Dermis microvascular lymphatic vessel endothelial cell (primary cell): ENCODE data around the gene SPOCK1. TPM values are rescaled to one million over a fixed set of nuclear protein-coding genes. Genes with fewer than 3 reads are reported as not detected.
"Not testable (repeated sequence)": the region's sequence is repeated elsewhere in the genome, so short reads cannot be mapped to it uniquely, and the experiment has no call there.

Experiments
- DNase-seq, 2 donors: peaks; one replicate each; pipeline versions ENCODE4 v3.0.0 to v3.0.0-alpha.2; 2010; ENCODE audit warnings: low read depth in 2 of 2
- total RNA-seq: library from RNA; depleted of rRNA; stranded (reverse); fragments of >200 nt; gene quantifications from 2 replicates; pipeline ENCODE4 v1.2.1, GENCODE V29; 2014

Gene SPOCK1
- 1.0 and 1.3 TPM in 2 replicates for total RNA-seq

DNA sequence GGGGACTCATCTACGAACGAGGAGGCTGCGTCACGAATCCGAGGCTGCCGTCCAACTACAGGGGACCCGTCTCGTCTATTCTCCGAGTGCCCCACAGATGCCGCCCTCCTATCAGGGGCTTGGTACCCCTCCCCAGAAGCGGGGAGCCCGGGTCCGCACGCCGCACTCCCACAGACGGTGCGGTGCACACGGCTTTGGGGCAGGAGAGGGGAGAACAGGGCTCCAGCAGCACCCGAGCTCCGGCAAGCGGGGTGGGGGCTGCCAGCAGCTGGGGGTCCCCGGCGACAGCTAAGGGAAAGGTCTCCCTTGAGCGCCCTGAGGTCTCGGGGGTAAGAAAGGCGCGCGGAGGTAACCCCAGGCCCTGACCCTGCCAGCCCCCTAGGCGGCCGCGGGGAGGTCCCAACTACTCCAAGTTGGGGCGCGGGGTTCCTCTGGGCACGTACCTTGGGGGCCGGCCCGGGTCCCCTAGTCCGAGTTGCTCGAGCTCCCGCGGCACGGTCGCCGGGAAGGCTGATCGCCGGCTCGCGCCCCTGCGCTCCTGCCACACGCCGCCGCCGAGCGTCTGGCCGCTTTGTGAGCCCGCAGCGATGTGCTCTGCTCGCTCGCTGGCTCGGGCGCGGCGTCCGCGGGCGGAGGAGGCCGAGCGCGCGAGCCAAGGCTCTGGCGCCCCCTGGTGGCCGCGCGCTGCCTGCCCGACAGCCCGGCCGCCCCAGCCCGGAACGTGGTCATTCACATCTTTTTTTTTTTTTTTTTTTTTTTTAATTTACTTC, at the start of gene SPOCK1:
Gene SPOCK1, minus strand, starts transcription at position 591 of the 770 bp plus-strand sequence.
- peak; percentile 22 to 79 for DNase-seq

- no peak for DNase-seq
Observed at GRCh38 chr5:137545956-137546355, 46.8 kb upstream of the SPOCK1 start.

DNA sequence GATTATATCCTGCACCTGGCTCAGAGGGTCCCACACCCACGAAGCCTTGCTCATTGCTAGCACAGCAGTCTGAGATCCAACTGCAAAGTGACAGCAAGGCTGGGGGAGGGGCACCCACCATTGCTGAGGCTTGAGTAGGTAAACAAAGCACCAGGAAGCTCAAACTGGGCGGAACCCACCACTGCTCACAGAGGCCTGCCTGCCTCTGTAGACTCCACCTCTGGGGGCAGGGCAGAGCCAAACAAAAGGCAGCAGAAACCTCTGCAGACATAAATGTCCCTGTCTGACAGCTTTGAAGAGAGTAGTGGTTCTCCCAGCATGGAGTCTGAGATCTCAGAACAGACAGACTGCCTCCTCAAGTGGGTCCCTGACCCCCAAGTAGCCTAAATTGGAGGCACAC, 36.3 kb upstream of the SPOCK1 start:
- DNase-seq = not testable (repeated sequence)

- DNase-seq = no peak
Observed at GRCh38 chr5:137533963-137534362, 34.8 kb upstream of the SPOCK1 start.

GRCh38 chr5:137531266-137531665, 32.1 kb upstream of the SPOCK1 start:
- no peak for DNase-seq

GRCh38 chr5:137521246-137521645, 22.1 kb upstream of the SPOCK1 start:
- DNase-seq = no peak

DNA sequence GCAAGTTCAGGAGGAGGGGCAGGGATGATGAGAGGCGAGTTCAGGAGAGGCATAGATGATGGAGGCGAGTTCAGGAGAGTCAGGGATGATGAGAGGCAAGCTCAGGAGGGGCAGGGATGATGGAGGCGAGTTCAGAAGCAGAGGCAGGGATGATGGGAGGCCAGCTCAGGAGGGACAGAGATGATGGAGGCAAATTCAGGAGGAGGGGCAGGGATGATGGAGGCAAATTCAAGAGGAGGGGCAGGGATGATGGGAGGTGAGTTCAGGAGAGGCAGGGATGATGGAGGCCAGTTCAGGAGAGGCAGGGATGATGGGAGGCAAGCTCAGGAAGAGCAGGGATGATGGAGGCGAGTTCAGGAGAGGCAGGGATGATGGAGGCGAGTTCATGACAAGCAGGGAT, 17.8 kb upstream of the SPOCK1 start:
- no peak for DNase-seq

DNA sequence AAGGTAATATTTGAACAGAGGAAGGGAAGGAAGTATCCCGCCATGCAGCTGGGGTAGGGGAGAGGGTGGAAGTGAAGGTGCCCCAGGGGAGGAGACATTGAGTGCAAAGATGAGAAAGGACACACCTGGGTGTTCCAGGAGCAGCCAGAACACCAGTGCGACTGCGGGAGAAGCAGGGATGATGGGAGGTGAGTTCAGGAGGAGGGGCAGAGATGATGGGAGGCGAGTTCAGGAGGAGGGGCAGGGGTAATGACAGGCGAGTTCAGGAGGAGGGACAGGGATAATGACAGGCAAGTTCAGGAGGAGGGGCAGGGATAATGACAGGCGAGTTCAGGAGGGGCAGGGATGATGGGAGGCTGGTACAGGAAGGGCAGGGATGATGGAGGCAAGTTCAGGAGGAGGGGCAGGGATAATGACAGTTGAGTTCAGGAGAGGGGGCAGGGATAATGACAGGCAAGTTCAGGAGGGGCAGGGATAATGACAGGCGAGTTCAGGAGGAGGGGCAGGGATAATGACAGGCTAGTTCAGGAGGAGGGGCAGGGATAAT, 17.2 kb upstream of the SPOCK1 start:
- DNase-seq = no peak

DNA sequence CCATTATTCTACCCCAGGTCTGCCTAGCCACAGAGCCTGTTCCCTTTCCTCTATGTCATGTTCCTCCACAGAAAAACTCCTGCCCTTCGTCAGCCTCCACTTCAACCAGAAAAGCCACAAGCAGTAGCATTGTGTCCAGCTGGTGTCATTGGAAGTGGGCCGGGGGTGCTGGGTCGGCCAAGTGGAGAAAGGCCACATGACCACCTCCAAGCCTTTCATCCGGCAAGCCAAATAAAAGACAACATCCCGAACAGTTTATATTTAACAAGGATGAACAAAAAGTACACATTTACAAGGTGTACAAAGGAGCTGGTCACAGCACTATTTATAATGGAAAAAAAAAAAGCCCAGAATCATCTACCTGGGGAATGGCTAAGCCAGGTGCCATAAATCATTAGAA, 16.1 kb upstream of the SPOCK1 start:
- DNase-seq = no peak

DNA sequence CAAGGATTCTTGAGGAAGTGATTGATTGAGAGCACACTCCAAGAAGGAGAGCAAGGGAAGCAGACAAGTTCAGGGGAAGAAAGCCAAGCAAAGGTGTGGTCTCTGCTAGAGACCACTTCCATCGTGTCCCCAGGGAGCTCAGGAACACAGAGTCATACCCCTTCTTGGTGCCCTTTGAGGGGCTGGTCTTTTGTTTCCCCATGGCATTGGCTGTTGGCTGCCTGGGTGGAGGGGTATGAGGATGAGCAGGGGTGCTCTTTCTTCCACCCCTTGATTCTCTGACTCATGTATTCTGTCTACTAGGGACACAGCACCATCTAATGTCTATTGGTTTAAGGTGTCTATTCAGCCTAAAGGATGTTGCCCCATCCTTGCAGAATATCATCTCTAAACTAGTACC, 11.5 kb upstream of the SPOCK1 start:
- no peak for DNase-seq

DNA sequence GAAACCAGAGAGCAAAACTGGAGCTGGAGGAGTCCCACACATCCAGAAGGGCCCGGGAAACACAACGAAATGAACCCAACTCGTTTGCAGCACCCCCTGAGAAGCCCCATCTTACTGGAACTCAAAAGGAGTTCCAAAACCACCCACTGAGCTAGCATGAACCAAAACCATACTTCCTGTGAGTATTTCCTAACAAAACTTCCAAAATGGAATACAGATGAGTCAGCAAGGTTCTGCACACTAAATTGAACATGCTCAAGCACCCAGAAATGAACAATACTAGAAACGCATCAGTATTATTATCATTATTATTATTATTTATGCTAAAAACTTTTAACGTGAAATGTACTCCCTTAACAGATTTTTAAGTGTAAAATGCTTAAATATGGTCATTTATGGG, 8.0 kb upstream of the SPOCK1 start:
- no peak for DNase-seq

DNA sequence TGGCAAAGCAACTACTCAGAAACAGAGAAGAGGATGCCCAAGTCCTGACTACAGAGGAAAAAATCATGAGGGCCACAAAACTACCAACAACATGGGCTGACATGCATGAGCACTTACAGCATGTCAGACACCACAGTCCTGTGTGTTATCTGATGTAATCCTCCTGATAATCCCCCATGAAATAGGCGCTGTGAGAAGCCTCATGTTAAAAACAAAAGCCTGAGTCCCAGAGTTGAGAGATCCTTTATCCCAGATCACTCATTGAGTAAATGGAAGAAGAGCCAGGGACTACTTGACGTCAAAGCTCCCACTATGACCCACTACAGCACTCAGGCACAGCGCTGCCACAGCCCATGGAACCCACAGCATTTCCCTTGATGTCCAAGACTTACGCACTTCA, 7.2 kb upstream of the SPOCK1 start:
- DNase-seq = no peak

- DNase-seq = no peak
Observed at GRCh38 chr5:137504916-137505315, 5.8 kb upstream of the SPOCK1 start.

DNA sequence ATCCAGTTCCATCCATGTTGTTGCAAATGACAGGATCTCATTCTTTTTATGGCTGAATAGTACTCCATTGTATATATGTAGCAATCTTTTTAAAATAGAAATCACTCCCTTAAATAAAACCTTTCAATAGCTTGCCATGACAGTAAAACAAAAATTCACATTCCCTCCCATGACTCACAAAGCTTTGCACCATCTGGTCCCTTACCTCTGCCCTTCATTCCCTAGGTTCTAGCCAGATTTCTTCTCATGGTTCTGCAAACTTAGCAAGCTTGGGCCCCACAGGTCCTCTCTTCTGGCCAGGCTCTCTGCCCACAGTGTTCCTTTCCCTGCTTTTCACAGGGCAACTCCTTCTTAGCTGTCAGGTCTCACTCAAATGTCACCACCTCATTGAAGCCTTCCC, 4.3 kb upstream of the SPOCK1 start:
- DNase-seq = no peak

DNA sequence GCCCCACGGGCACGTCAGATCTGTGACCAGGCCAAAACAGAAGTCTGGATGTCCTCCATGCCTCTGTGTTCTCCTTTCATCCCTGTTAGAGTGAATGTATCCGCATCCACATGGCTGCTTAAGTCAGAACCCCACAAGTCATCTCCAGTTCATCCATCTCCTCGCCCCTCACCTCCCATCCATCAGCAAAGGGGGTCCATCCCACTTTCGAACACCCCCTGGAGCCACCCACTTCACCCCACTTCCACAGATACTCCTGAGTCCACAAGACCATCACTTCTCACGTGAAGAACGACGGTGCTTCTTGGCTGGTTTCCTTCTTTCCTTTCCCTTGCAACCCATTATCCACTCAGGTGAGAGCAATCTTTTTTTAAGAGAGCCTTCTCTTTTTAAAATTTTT, 3.5 kb upstream of the SPOCK1 start:
- DNase-seq = no peak

GRCh38 chr5:137501846-137502406, 2.8 kb upstream of the SPOCK1 start:
- DNase-seq = no peak

DNA sequence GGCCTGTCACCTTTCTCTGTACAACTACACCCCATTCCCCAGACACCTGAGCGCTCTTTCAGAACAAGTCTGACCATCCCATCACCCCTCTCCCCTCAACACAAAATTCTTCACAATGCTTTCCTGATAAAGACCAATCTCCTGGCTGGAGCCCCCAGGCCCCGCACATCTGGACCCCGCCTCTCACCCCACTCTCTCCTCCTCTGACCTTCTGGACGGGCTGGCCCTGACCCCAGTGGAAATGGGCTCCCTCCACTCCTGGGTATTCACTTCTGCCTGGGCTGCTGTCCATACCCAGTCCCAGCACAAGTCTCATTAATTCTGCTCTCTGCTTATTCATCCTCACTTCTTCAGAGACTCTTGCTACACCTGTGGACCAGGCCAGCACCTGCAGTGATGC, 2.1 kb upstream of the SPOCK1 start:
- DNase-seq = no peak

DNA sequence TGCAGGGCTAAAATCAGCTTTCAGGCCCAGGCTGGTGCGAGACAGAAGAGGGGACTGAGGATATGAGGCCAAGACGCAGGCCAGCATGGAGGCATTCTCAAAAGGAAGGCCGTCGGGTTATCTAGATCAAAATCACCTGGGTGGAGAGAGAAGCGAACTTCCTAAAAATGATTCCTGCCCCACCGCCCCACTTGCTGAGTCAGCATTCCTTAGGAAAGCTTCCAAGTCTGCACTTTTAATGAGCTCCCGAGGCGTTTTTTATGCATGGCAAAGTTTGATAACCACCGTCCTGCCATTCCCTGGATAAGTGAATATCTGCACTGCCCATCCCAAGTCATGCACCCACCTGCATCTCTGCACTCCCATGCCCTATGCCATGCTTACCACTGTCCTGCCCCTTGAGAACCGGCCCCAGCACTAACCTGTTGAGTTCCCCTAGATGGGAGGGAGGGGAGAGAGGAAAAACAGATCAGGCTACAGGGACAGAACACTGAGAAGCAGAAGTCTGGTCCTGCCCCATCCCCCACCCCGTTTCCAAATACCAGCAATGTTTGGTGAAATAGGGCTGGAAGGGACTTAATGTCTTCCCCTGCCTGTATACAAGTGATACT, 1.6 kb upstream of the SPOCK1 start:
- no peak for DNase-seq

DNA sequence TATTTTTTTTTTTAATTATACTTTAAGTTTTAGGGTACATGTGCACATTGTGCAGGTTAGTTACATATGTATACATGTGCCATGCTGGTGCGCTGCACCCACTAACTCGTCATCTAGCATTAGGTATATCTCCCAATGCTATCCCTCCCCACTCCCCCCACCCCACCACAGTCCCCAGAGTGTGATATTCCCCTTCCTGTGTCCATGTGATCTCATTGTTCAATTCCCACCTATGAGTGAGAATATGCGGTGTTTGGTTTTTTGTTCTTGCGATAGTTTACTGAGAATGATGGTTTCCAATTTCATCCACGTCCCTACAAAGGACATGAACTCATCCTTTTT, 351 bp upstream of the SPOCK1 start:
- DNase-seq = not testable (repeated sequence)

GRCh38 chr5:137498301-137498735, 808 bp downstream of the SPOCK1 start:
- DNase-seq = peak in 1 of 2 donors; percentile 49

GRCh38 chr5:137497396-137498290, 1.5 kb downstream of the SPOCK1 start:
- DNase-seq = peak in 1 of 2 donors; percentile 20

DNA sequence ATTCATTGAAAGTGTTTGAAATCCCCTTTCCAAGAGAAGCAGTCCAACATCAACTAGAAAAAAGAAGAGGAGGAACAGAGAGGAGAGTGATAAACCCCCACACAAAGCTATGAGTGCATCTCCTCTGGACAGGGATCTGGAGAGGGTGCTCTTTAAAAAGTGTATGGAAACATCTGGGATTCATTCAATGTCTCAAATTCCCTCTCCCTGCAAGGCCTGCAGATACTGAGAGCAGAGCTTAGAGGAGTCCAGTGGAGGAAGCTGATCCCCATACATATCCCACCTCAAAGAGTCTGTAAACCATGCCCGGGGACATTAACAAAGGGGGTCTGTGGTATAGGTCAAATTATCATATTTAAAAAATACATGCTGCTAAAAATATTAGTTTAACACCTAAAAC, 2.2 kb downstream of the SPOCK1 start:
- no peak for DNase-seq
